Raji (cell line): ENCODE data around the gene RP9.

ENCODE experiments used
- POLR2A ChIP-seq: IDR thresholded peaks from 2 replicates; pipeline ENCODE4 v1.6.1; 2011; ENCODE audit warnings: low read depth, low read length, control low read depth; ENCODE audit not compliant: insufficient read depth

The RP9 gene

GRCh38 chr7:33109005-33109757 lies at the start of gene RP9:
Gene RP9 (minus strand): TSS chr7:33109404. CDS start chr7:33109372, 32 bp downstream.
- TF ChIP-seq POLR2A: peak; percentile 84

- TF ChIP-seq POLR2A: no peak
Measured at GRCh38 chr7:33157781-33158180, 48.6 kb upstream of the RP9 start.

- no peak for TF ChIP-seq POLR2A
Measured at GRCh38 chr7:33157311-33157710, 48.1 kb upstream of the RP9 start.

GRCh38 chr7:33156441-33156840 lies 47.2 kb upstream of the RP9 start:
- TF ChIP-seq POLR2A: no peak

- TF ChIP-seq POLR2A: no peak
Measured at GRCh38 chr7:33155811-33156210, 46.6 kb upstream of the RP9 start.

GRCh38 chr7:33152087-33152486 lies 42.9 kb upstream of the RP9 start:
- TF ChIP-seq POLR2A: no peak

- no peak for TF ChIP-seq POLR2A
Measured at GRCh38 chr7:33145156-33145555, 36.0 kb upstream of the RP9 start.

GRCh38 chr7:33143996-33144718 lies 35.0 kb upstream of the RP9 start:
- no peak for TF ChIP-seq POLR2A

GRCh38 chr7:33142585-33142984 lies 33.4 kb upstream of the RP9 start:
- TF ChIP-seq POLR2A: no peak

- TF ChIP-seq POLR2A: no peak
Measured at GRCh38 chr7:33137103-33137502, 27.9 kb upstream of the RP9 start.

- no peak for TF ChIP-seq POLR2A
Measured at GRCh38 chr7:33130184-33130583, 21.0 kb upstream of the RP9 start.

GRCh38 chr7:33129806-33130153 lies 20.6 kb upstream of the RP9 start:
- TF ChIP-seq POLR2A: no peak

GRCh38 chr7:33128990-33129805 lies 20.0 kb upstream of the RP9 start, which contains the start of gene BBS9:
Gene BBS9 (plus strand): TSS chr7:33129564. CDS start chr7:33146253, 16,689 bp downstream.
- TF ChIP-seq POLR2A: peak; percentile 75

- TF ChIP-seq POLR2A: no peak
Measured at GRCh38 chr7:33128631-33128989, 19.4 kb upstream of the RP9 start.

GRCh38 chr7:33127085-33127484 lies 17.9 kb upstream of the RP9 start:
- no peak for TF ChIP-seq POLR2A

- TF ChIP-seq POLR2A: no peak
Measured at GRCh38 chr7:33118383-33118782, 9.2 kb upstream of the RP9 start.
